ENCODE results near the gene ZNF689. TPM values are rescaled to one million over a fixed set of nuclear protein-coding genes. Genes with fewer than 3 reads are reported as not detected.

Gene ZNF689
- total and polyA plus RNA-seq, 2 of the 13 experiments (the other 11 are each of a cell fraction or from before 2014, with no cell fraction given): 9.7 to 19.5 TPM

DNA sequence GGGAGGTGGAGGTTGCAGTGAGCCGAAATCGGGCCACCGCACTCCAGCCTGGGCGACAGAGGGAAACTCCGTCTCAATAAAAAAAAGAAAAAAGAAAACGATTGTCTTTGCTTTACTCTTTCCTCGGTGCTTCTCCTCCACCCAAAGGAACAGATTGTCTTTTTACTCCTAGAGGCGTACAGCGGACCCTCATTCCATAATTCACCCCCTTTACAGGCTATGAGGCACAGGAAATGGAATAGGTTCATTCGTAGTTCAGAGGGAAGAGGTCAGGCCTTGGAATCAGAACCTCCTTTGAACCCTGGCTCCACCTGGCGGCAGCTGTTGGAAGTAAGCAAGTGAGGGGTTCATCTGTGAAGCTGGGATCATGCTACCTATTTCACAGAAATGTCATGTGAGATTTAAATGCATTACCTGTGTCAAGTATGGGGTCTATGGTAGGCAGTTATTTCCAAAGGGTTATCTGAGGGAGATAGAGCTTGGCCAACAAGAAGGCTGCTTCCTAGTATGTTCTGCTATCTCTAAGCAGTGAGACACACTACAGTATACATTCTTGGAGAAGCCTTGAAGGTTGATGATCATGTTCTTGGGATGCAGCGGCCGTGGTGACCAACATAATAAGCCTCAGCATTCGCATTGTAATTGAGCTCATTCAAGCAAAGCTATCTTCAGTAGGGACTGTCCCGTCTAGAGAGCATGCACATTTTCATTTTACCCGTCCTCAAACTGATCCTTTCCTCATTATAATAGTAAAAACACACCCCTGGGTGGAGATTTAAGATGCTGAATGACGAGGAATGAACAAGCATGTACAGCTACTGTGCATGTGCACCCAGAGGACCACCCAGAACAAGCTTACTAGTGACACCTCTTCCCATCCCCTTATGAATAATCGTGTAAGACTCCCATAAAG is 18.7 kb upstream of the ZNF689 start (continued):
- TF ChIP-seq, protein P1, sequence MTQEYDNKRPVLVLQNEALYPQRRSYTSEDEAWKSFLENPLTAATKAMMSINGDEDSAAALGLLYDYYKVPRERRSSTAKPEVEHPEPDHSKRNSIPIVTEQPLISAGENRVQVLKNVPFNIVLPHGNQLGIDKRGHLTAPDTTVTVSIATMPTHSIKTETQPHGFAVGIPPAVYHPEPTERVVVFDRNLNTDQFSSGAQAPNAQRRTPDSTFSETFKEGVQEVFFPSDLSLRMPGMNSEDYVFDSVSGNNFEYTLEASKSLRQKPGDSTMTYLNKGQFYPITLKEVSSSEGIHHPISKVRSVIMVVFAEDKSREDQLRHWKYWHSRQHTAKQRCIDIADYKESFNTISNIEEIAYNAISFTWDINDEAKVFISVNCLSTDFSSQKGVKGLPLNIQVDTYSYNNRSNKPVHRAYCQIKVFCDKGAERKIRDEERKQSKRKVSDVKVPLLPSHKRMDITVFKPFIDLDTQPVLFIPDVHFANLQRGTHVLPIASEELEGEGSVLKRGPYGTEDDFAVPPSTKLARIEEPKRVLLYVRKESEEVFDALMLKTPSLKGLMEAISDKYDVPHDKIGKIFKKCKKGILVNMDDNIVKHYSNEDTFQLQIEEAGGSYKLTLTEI (CRISPR knock-in tag; conservative IDR thresholded peaks at IDR 0.05): no peak
- TF ChIP-seq TCF7 (IDR thresholded peaks at IDR 0.05; ENCODE audit: low read depth): no peak
- peak; percentile 79; the same call in 1 of the 2 replicates for TF ChIP-seq RXRA (CRISPR knock-in tag; IDR thresholded peaks at IDR 0.05)
- TF ChIP-seq GABPB1 (CRISPR knock-in tag; IDR thresholded peaks at IDR 0.05): peak; percentile 59
- TF ChIP-seq ZNF556 (CRISPR knock-in tag; IDR thresholded peaks at IDR 0.05; ENCODE audit: borderline replicate concordance): peak; percentile 72; the same call in 1 of the 2 replicates
- 0 out of 2 replicates have a peak, but pooled peaks have one; percentile 20 for TF ChIP-seq SOX5 (CRISPR knock-in tag; IDR thresholded peaks at IDR 0.05; ENCODE audit: borderline replicate concordance)
- TF ChIP-seq, protein P2, sequence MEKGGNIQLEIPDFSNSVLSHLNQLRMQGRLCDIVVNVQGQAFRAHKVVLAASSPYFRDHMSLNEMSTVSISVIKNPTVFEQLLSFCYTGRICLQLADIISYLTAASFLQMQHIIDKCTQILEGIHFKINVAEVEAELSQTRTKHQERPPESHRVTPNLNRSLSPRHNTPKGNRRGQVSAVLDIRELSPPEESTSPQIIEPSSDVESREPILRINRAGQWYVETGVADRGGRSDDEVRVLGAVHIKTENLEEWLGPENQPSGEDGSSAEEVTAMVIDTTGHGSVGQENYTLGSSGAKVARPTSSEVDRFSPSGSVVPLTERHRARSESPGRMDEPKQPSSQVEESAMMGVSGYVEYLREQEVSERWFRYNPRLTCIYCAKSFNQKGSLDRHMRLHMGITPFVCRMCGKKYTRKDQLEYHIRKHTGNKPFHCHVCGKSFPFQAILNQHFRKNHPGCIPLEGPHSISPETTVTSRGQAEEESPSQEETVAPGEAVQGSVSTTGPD (CRISPR knock-in tag; IDR thresholded peaks at IDR 0.05): no peak
- no peak for TF ChIP-seq ZNF569 (CRISPR knock-in tag; IDR thresholded peaks at IDR 0.05; ENCODE audit: borderline replicate concordance)
- TF ChIP-seq, protein P3, sequence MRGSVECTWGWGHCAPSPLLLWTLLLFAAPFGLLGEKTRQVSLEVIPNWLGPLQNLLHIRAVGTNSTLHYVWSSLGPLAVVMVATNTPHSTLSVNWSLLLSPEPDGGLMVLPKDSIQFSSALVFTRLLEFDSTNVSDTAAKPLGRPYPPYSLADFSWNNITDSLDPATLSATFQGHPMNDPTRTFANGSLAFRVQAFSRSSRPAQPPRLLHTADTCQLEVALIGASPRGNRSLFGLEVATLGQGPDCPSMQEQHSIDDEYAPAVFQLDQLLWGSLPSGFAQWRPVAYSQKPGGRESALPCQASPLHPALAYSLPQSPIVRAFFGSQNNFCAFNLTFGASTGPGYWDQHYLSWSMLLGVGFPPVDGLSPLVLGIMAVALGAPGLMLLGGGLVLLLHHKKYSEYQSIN (CRISPR knock-in tag; IDR thresholded peaks at IDR 0.05; ENCODE audit: borderline replicate concordance): no peak
- 0 out of 2 replicates have a peak, but pooled peaks have one; percentile 46 for TF ChIP-seq TGIF2 (CRISPR knock-in tag; IDR thresholded peaks at IDR 0.05)
- TF ChIP-seq, protein P4, sequence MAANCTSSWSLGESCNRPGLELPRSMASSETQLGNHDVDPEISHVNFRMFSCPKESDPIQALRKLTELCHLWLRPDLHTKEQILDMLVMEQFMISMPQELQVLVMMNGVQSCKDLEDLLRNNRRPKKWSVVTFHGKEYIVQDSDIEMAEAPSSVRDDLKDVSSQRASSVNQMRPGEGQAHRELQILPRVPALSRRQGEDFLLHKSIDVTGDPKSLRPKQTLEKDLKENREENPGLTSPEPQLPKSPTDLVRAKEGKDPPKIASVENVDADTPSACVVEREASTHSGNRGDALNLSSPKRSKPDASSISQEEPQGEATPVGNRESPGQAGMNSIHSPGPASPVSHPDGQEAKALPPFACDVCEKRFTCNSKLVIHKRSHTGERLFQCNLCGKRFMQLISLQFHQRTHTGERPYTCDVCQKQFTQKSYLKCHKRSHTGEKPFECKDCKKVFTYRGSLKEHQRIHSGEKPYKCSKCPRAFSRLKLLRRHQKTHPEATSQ (CRISPR knock-in tag; IDR thresholded peaks at IDR 0.05; ENCODE audit: borderline replicate concordance): no peak
- no peak for TF ChIP-seq FOXP1 (IDR thresholded peaks at IDR 0.05)
- no peak for TF ChIP-seq FOXP1 (CRISPR knock-in tag; IDR thresholded peaks at IDR 0.05)
- TF ChIP-seq ZNF792 (CRISPR knock-in tag; IDR thresholded peaks at IDR 0.05): no peak
- TF ChIP-seq, protein P5, sequence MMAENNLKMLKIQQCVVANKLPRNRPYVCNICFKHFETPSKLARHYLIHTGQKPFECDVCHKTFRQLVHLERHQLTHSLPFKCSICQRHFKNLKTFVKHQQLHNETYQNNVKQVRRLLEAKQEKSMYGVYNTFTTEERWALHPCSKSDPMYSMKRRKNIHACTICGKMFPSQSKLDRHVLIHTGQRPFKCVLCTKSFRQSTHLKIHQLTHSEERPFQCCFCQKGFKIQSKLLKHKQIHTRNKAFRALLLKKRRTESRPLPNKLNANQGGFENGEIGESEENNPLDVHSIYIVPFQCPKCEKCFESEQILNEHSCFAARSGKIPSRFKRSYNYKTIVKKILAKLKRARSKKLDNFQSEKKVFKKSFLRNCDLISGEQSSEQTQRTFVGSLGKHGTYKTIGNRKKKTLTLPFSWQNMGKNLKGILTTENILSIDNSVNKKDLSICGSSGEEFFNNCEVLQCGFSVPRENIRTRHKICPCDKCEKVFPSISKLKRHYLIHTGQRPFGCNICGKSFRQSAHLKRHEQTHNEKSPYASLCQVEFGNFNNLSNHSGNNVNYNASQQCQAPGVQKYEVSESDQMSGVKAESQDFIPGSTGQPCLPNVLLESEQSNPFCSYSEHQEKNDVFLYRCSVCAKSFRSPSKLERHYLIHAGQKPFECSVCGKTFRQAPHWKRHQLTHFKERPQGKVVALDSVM (CRISPR knock-in tag; IDR thresholded peaks at IDR 0.05): 0 out of 2 replicates have a peak, but pooled peaks have one; percentile 22
- peak; percentile 74; the same call in 1 of the 2 replicates for TF ChIP-seq ZNF441 (CRISPR knock-in tag; IDR thresholded peaks at IDR 0.05; ENCODE audit: borderline replicate concordance)
- TF ChIP-seq, protein P6, sequence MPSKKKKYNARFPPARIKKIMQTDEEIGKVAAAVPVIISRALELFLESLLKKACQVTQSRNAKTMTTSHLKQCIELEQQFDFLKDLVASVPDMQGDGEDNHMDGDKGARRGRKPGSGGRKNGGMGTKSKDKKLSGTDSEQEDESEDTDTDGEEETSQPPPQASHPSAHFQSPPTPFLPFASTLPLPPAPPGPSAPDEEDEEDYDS (CRISPR knock-in tag; IDR thresholded peaks at IDR 0.05): no peak
- TF ChIP-seq NFE2L2 (IDR thresholded peaks at IDR 0.05; ENCODE audit: low read length): no peak
- peak; percentile 80; the same call in 1 of the 2 replicates for TF ChIP-seq RXRB (CRISPR knock-in tag; IDR thresholded peaks at IDR 0.05; ENCODE audit: borderline replicate concordance)
- TF ChIP-seq ZMYM3 (CRISPR knock-in tag; IDR thresholded peaks at IDR 0.05): peak; percentile 41; the same call in 1 of the 2 replicates
- TF ChIP-seq SMARCE1 (IDR thresholded peaks at IDR 0.05; ENCODE audit: borderline replicate concordance): no peak
- TF ChIP-seq YEATS4 (CRISPR knock-in tag; IDR thresholded peaks at IDR 0.05; ENCODE audit: borderline replicate concordance): peak; percentile 39; the same call in 1 of the 2 replicates

All from HepG2 (cell line).